HCT116 (cell line): ENCODE measurements around the gene CSPG4. TPM values are rescaled to one million over a fixed set of nuclear protein-coding genes. Genes with fewer than 3 reads are reported as not detected.

ENCODE experiments used
- ATAC-seq: fragments of 200-7000 bp; cut with Tn5 transposase; 2 replicates; pipeline ENCODE4 v1.9.1; 2020; ENCODE audit warnings: mild to moderate bottlenecking, moderate library complexity
- BruUV-seq: library from RNA; stranded (reverse); fragments of 400-500 nt; replicated peaks from 2 replicates; lab custom pipeline; 2021; lab: Mats Ljungman, UMichigan
- CTCF ChIA-PET: fragments of 300-600 bp; sonication (Branson Sonifier 250); formaldehyde crosslinking; loops from one replicate; lab custom pipeline; 2021; ENCODE audit warnings: antibody characterized with exemption; lab: Charles Lee
- POLR2A ChIA-PET: fragments of 300-600, 350-600 bp; sonication (Branson Sonifier 250); formaldehyde crosslinking; loops from one replicate; lab custom pipeline; 2021; ENCODE audit warnings: antibody characterized with exemption; lab: Charles Lee
- RAD21 ChIA-PET, 2 experiments: fragments of 300-600 bp; sonication (Branson Sonifier 250); formaldehyde crosslinking; loops; one replicate each; lab custom pipeline; 2023; ENCODE audit warnings: low total read pairs in 2 of 2; ENCODE audit not compliant: uncharacterized antibody in 2 of 2, unreplicated experiment in 2 of 2, low non-redundant PET in 1 of 2; lab: Charles Lee
- DNase-seq: peaks from one replicate; pipeline ENCODE4 v3.0.0-alpha.2; 2010; ENCODE audit warnings: low read depth, low spot score
- H2AFZ ChIP-seq: fragments of 200-600 bp; shearing (Covaris generic), sonication (generic); 2 replicates; pipeline ENCODE4 v1.6.1; 2017; ENCODE audit warnings: low read depth, mixed run types, mixed read lengths, antibody characterized with exemption, low read length; ENCODE audit not compliant: poor library complexity, severe bottlenecking
- H3K27ac ChIP-seq: 2 replicates; pipeline ENCODE4 v1.5.1; 2012; ENCODE audit warnings: low read depth, low read length
- H3K27me3 ChIP-seq: fragments of 200-600 bp; sonication (generic); 2 replicates; pipeline ENCODE4 v1.6.1; 2016; ENCODE audit warnings: mixed run types, low read length, mixed read lengths; ENCODE audit not compliant: insufficient read depth
- H3K36me3 ChIP-seq, 2 experiments: fragments of 200-500 bp in 1 of 2; fragments of 200-600 bp in 1 of 2; sonication (Bioruptor generic) in 1 of 2; sonication (generic) in 1 of 2; 2 replicates each; pipeline versions ENCODE4 v1.5.1 to v1.6.1; 2014 to 2016; ENCODE audit warnings: low read length in 2 of 2, inconsistent platforms in 1 of 2, mixed read lengths in 1 of 2, mixed run types in 1 of 2; ENCODE audit not compliant: insufficient read depth in 2 of 2, control insufficient read depth in 1 of 2
- H3K4me1 ChIP-seq, 2 experiments: fragments of 200-600 bp in 1 of 2; sonication (generic) in 1 of 2; 2 replicates each; pipeline versions ENCODE4 v1.5.1 to v1.6.1; 2012 to 2017; ENCODE audit warnings: low read length in 2 of 2, inconsistent platforms in 1 of 2, mild to moderate bottlenecking in 1 of 2, mixed read lengths in 1 of 2, mixed run types in 1 of 2, moderate library complexity in 1 of 2; ENCODE audit not compliant: insufficient read depth in 2 of 2, control insufficient read depth in 1 of 2
- H3K4me2 ChIP-seq: fragments of 200-600 bp; sonication (generic); 2 replicates; pipeline ENCODE4 v1.6.1; 2017; ENCODE audit warnings: mixed run types, low read length, mixed read lengths
- H3K4me3 ChIP-seq, 2 experiments: fragments of 200-600 bp in 1 of 2; sonication (generic) in 1 of 2; replicated peaks in 1 of 2; 2 replicates each; pipeline ENCODE4 v1.5.1; 2011 to 2016; ENCODE audit warnings: low read length in 2 of 2, control low read depth in 1 of 2, low read depth in 1 of 2, mild to moderate bottlenecking in 1 of 2, mixed read lengths in 1 of 2, mixed run types in 1 of 2
- H3K79me2 ChIP-seq: fragments of 200-600 bp; sonication (generic); 2 replicates; pipeline ENCODE4 v1.6.1; 2017; ENCODE audit warnings: mild to moderate bottlenecking, mixed run types, low read length, moderate library complexity, mixed read lengths; ENCODE audit not compliant: insufficient read depth
- H3K9ac ChIP-seq: fragments of 200-600 bp; sonication (generic); 2 replicates; pipeline ENCODE4 v1.6.1; 2016; ENCODE audit warnings: low read length, mixed read lengths
- H3K9me2 ChIP-seq: fragments of 200-600 bp; sonication (generic), shearing (Covaris generic); 2 replicates; pipeline ENCODE4 v1.6.1; 2017; ENCODE audit warnings: mixed run types, mild to moderate bottlenecking, moderate library complexity; ENCODE audit not compliant: insufficient read depth
- H3K9me3 ChIP-seq, 2 experiments: fragments of 200-500 bp in 1 of 2; fragments of 200-600 bp in 1 of 2; sonication (Bioruptor generic) in 1 of 2; sonication (generic) in 1 of 2; 2 replicates each; pipeline ENCODE4 v1.6.1; 2014 to 2017; ENCODE audit warnings: low read length in 2 of 2, mixed read lengths in 2 of 2, inconsistent platforms in 1 of 2, low read depth in 1 of 2, mild to moderate bottlenecking in 1 of 2, mixed run types in 1 of 2, moderate library complexity in 1 of 2; ENCODE audit not compliant: control insufficient read depth in 1 of 2, insufficient read depth in 1 of 2
- H4K20me1 ChIP-seq: fragments of 200-600 bp; sonication (generic), shearing (Covaris generic); 2 replicates; pipeline ENCODE4 v1.6.1; 2017; ENCODE audit warnings: mixed run types, mild to moderate bottlenecking, moderate library complexity; ENCODE audit not compliant: insufficient read depth
- CEBPB ChIP-seq: IDR thresholded peaks from 2 replicates; pipeline ENCODE4 v1.6.1; 2012; ENCODE audit warnings: low read depth
- EZH2 ChIP-seq: fragments of 200-600 bp; sonication (generic); IDR thresholded peaks from 2 replicates; pipeline ENCODE4 v1.6.1; 2017; ENCODE audit warnings: antibody characterized with exemption, mixed run types
- EZH2phosphoT487 ChIP-seq: fragments of 200-600 bp; IDR thresholded peaks from 2 replicates; pipeline ENCODE4 v1.6.1; 2018; ENCODE audit warnings: antibody characterized with exemption, borderline replicate concordance
- JUND ChIP-seq: IDR thresholded peaks from 2 replicates; pipeline ENCODE4 v1.6.1; 2012
- POLR2A ChIP-seq: IDR thresholded peaks from 2 replicates; pipeline ENCODE4 v1.7.0; 2011; ENCODE audit warnings: borderline replicate concordance; ENCODE audit not compliant: insufficient read depth, insufficient read length; ENCODE audit errors: extremely low read depth
- RAD21 ChIP-seq: IDR thresholded peaks from 2 replicates; pipeline ENCODE4 v1.6.1; 2012; ENCODE audit warnings: low read depth, mild to moderate bottlenecking
- SP1 ChIP-seq: IDR thresholded peaks from 2 replicates; pipeline ENCODE4 v1.6.1; 2012; ENCODE audit warnings: low read depth
- SRF ChIP-seq: IDR thresholded peaks from 2 replicates; pipeline ENCODE4 v1.6.1; 2012; ENCODE audit warnings: low read depth
- ZFX ChIP-seq: fragments of 450-650 bp; IDR thresholded peaks from 2 replicates; pipeline ENCODE4 v1.6.1; 2017
- ZNF274 ChIP-seq: fragments of 200-500 bp; sonication (Bioruptor generic); IDR thresholded peaks from 2 replicates; pipeline ENCODE4 v1.6.1; 2014; ENCODE audit warnings: mild to moderate bottlenecking, low read depth, low read length, inconsistent platforms
- intact Hi-C: fragments of 100-400 bp; cut with micrococcal nuclease; formaldehyde crosslinking; loops from 2 replicates; pipeline ENCODE4 v1.10.0; 2022
- total RNA-seq: library from RNA; stranded (reverse); gene quantifications from one replicate; pipeline ENCODE4 v1.2.1, GENCODE V29; 2021; ENCODE audit not compliant: unreplicated experiment
- TF ChIP-seq, protein P1 (sequence below): IDR thresholded peaks from 2 replicates; pipeline ENCODE4 v1.6.1; 2012
- TF ChIP-seq, protein P2 (sequence below): IDR thresholded peaks from 2 replicates; pipeline ENCODE4 v1.6.1; 2012; ENCODE audit warnings: low read depth

The CSPG4 gene
- total RNA-seq, 1 experiment from 2014 or later: 18.1 TPM

GRCh38 chr15:75723847-75724660, 11.4 kb upstream of the CSPG4 start:
- H3K4me3 ChIP-seq: no peak overlapping the region
- no TSS peak for BruUV-seq
- ATAC-seq: no peak
- no peaks in the 10 kb centered on the region for H3K9me3 ChIP-seq
- H4K20me1 ChIP-seq: no peaks in the 10 kb centered on the region
- H3K9ac ChIP-seq: no peak overlapping the region
- H3K4me2 ChIP-seq: no peak overlapping the region
- H3K79me2 ChIP-seq: no peaks in the 10 kb centered on the region
- H3K36me3 ChIP-seq: no peaks in the 10 kb centered on the region
- peaks cover 11 to 29% of the 10 kb centered on the region in 2 experiments; a peak in 3 of 4 replicates for H3K4me1 ChIP-seq
- intact Hi-C loops: loop anchor here (10.0 kb wide), 1 partner anchor 411 kb away; no protein-coding TSS in a partner anchor
- H3K9me2 ChIP-seq: no peaks in the 10 kb centered on the region
- DNase-seq: no peak
- no peak overlapping the region for H2AFZ ChIP-seq
- POLR2A ChIA-PET: interaction anchor here (1.4 kb wide), 1 partner anchor 15 kb away, joined by 4 read pairs; no protein-coding TSS in a partner anchor
- H3K27me3 ChIP-seq: no peaks in the 10 kb centered on the region
- TF ChIP-seq, protein P1, sequence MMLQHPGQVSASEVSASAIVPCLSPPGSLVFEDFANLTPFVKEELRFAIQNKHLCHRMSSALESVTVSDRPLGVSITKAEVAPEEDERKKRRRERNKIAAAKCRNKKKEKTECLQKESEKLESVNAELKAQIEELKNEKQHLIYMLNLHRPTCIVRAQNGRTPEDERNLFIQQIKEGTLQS: no peak
- TF ChIP-seq EZH2: no peak
- TF ChIP-seq, protein P2, sequence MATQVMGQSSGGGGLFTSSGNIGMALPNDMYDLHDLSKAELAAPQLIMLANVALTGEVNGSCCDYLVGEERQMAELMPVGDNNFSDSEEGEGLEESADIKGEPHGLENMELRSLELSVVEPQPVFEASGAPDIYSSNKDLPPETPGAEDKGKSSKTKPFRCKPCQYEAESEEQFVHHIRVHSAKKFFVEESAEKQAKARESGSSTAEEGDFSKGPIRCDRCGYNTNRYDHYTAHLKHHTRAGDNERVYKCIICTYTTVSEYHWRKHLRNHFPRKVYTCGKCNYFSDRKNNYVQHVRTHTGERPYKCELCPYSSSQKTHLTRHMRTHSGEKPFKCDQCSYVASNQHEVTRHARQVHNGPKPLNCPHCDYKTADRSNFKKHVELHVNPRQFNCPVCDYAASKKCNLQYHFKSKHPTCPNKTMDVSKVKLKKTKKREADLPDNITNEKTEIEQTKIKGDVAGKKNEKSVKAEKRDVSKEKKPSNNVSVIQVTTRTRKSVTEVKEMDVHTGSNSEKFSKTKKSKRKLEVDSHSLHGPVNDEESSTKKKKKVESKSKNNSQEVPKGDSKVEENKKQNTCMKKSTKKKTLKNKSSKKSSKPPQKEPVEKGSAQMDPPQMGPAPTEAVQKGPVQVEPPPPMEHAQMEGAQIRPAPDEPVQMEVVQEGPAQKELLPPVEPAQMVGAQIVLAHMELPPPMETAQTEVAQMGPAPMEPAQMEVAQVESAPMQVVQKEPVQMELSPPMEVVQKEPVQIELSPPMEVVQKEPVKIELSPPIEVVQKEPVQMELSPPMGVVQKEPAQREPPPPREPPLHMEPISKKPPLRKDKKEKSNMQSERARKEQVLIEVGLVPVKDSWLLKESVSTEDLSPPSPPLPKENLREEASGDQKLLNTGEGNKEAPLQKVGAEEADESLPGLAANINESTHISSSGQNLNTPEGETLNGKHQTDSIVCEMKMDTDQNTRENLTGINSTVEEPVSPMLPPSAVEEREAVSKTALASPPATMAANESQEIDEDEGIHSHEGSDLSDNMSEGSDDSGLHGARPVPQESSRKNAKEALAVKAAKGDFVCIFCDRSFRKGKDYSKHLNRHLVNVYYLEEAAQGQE: no peak
- TF ChIP-seq CEBPB: no peak
- TF ChIP-seq SP1: no peak
- TF ChIP-seq ZNF274: no peak
- no peak for TF ChIP-seq POLR2A
- TF ChIP-seq JUND: no peak
- no peak for TF ChIP-seq RAD21
- no peak for TF ChIP-seq ZFX
- no peak for TF ChIP-seq SRF
- no peak for TF ChIP-seq EZH2phosphoT487
- RAD21 ChIA-PET: no interaction called here
- no peak overlapping the region for H3K27ac ChIP-seq
- CTCF ChIA-PET: interaction anchor here (0.7 to 1.7 kb wide), 3 partner anchors 10 to 78 kb away, joined by 3 to 4 read pairs (median 3); no protein-coding TSS in a partner anchor
